HUES48 (cell line): Measurements from ENCODE around the gene SEZ6L.
A peak's percentile ranks its signal among the peaks of the same experiment; 100 is the strongest.
"Not testable (repeated sequence)": the region's sequence is repeated elsewhere in the genome, so short reads cannot be mapped to it uniquely, and the experiment has no call there.

Source experiments
- H3K27ac ChIP-seq: one replicate; pipeline ENCODE4 v1.7.0; 2013; ENCODE audit warnings: low read depth, low read length, inconsistent platforms
- H3K27me3 ChIP-seq: 2 replicates; pipeline ENCODE4 v1.6.1; 2013; ENCODE audit warnings: mild to moderate bottlenecking, low read length; ENCODE audit not compliant: control insufficient read depth, insufficient read depth
- H3K36me3 ChIP-seq: 2 replicates; pipeline ENCODE4 v1.6.1; 2013; ENCODE audit warnings: low read length; ENCODE audit not compliant: control insufficient read depth, insufficient read depth
- H3K4me1 ChIP-seq: 2 replicates; pipeline ENCODE4 v1.6.1; 2013; ENCODE audit warnings: mild to moderate bottlenecking, low read length; ENCODE audit not compliant: control insufficient read depth, insufficient read depth
- H3K4me3 ChIP-seq: 2 replicates; pipeline ENCODE4 v1.5.1; 2013; ENCODE audit warnings: mild to moderate bottlenecking, low read depth, low read length
- H3K9ac ChIP-seq: 2 replicates; pipeline ENCODE4 v1.6.1; 2013; ENCODE audit warnings: mild to moderate bottlenecking, low read depth, low read length, moderate library complexity
- H3K9me3 ChIP-seq: 2 replicates; pipeline ENCODE4 v1.6.1; 2013; ENCODE audit warnings: low read length; ENCODE audit not compliant: control insufficient read depth, insufficient read depth

Gene SEZ6L

GRCh38 chr22:26404851-26405421 is 235.7 kb downstream of the SEZ6L start:
- peak overlapping the region; percentile 74 for H3K27ac ChIP-seq
- H3K9ac ChIP-seq = no peak overlapping the region

GRCh38 chr22:26406118-26406517 is 236.9 kb downstream of the SEZ6L start:
- Histone ChIP-seq H3K4me1 (peaks cover 8% of the 10 kb centered on the region; the same call in 1 of the 2 replicates), H3K9me3 (no peaks in the 10 kb centered on the region), H3K4me3 (no peak overlapping the region), H3K27me3 (no peaks in the 10 kb centered on the region), H3K9ac (no peak overlapping the region), H3K27ac (no peak overlapping the region), H3K36me3 (no peaks in the 10 kb centered on the region)

More at GRCh38 chr22:26404851-26405421, 235.7 kb downstream of the SEZ6L start:
- Histone ChIP-seq H3K9me3 (no peaks in the 10 kb centered on the region), H3K4me1 (peaks cover 8% of the 10 kb centered on the region; the same call in 1 of the 2 replicates), H3K36me3 (no peaks in the 10 kb centered on the region), H3K4me3 (no peak overlapping the region), H3K27me3 (no peaks in the 10 kb centered on the region)

GRCh38 chr22:26408562-26409220 is 239.4 kb downstream of the SEZ6L start:
- not testable (repeated sequence) for H3K27me3 ChIP-seq, H3K9ac ChIP-seq, H3K27ac ChIP-seq, H3K9me3 ChIP-seq, H3K36me3 ChIP-seq, H3K4me1 ChIP-seq, H3K4me3 ChIP-seq

- H3K27me3 ChIP-seq = no peaks in the 10 kb centered on the region; the same call in 1 of the 2 replicates
- H3K9ac ChIP-seq = no peak overlapping the region
- H3K36me3 ChIP-seq = no peaks in the 10 kb centered on the region
- no peaks in the 10 kb centered on the region for H3K9me3 ChIP-seq
- no peak overlapping the region for H3K27ac ChIP-seq
- peaks cover 5% of the 10 kb centered on the region; the same call in 1 of the 2 replicates for H3K4me1 ChIP-seq
- no peak overlapping the region for H3K4me3 ChIP-seq
These were observed 240.6 kb downstream of the SEZ6L start for GRCh38 chr22:26409719-26410335.

- Histone ChIP-seq H3K36me3 (no peaks in the 10 kb centered on the region), H3K27ac (no peak overlapping the region), H3K27me3 (no peaks in the 10 kb centered on the region; the same call in 1 of the 2 replicates), H3K4me3 (no peak overlapping the region), H3K9ac (no peak overlapping the region), H3K4me1 (no peaks in the 10 kb centered on the region), H3K9me3 (no peaks in the 10 kb centered on the region)
These were observed 241.1 kb downstream of the SEZ6L start for GRCh38 chr22:26410386-26410785.

- Histone ChIP-seq H3K9me3 (no peaks in the 10 kb centered on the region), H3K36me3 (no peaks in the 10 kb centered on the region), H3K27me3 (no peaks in the 10 kb centered on the region; the same call in 1 of the 2 replicates)
These were observed 245.1 kb downstream of the SEZ6L start for GRCh38 chr22:26414347-26414746.

GRCh38 chr22:26416256-26416655 is 247.0 kb downstream of the SEZ6L start:
- Histone ChIP-seq H3K4me3 (no peak overlapping the region), H3K9me3 (no peaks in the 10 kb centered on the region), H3K36me3 (no peaks in the 10 kb centered on the region), H3K27ac (no peak overlapping the region), H3K4me1 (peaks cover 10% of the 10 kb centered on the region), H3K9ac (no peak overlapping the region), H3K27me3 (no peaks in the 10 kb centered on the region; the same call in 1 of the 2 replicates)

More at GRCh38 chr22:26414347-26414746, 245.1 kb downstream of the SEZ6L start:
- H3K4me1 ChIP-seq = peaks cover 5% of the 10 kb centered on the region; the same call in 1 of the 2 replicates
- H3K9ac ChIP-seq = no peak overlapping the region
- no peak overlapping the region for H3K27ac ChIP-seq
- H3K4me3 ChIP-seq = no peak overlapping the region

- Histone ChIP-seq H3K27ac (peak overlapping the region; percentile 48), H3K4me3 (no peak overlapping the region), H3K36me3 (no peaks in the 10 kb centered on the region), H3K27me3 (no peaks in the 10 kb centered on the region; the same call in 1 of the 2 replicates), H3K4me1 (peaks cover 10% of the 10 kb centered on the region), H3K9ac (no peak overlapping the region), H3K9me3 (no peaks in the 10 kb centered on the region)
These were observed 247.5 kb downstream of the SEZ6L start for GRCh38 chr22:26416670-26417276.

- peaks cover 10% of the 10 kb centered on the region for H3K4me1 ChIP-seq
- no peak overlapping the region for H3K9ac ChIP-seq
- no peaks in the 10 kb centered on the region for H3K27me3 ChIP-seq
- no peak overlapping the region for H3K4me3 ChIP-seq
- no peaks in the 10 kb centered on the region for H3K36me3 ChIP-seq
- H3K9me3 ChIP-seq = no peaks in the 10 kb centered on the region
- peak overlapping the region; percentile 48 for H3K27ac ChIP-seq
These were observed 248.1 kb downstream of the SEZ6L start for GRCh38 chr22:26417406-26417805.

GRCh38 chr22:26418620-26419019 is 249.4 kb downstream of the SEZ6L start:
- Histone ChIP-seq H3K4me1 (peaks cover 10% of the 10 kb centered on the region), H3K27ac (no peak overlapping the region), H3K27me3 (no peaks in the 10 kb centered on the region), H3K9ac (no peak overlapping the region), H3K4me3 (no peak overlapping the region), H3K36me3 (no peaks in the 10 kb centered on the region), H3K9me3 (no peaks in the 10 kb centered on the region)

- H3K36me3 ChIP-seq = no peaks in the 10 kb centered on the region
These were observed 257.7 kb downstream of the SEZ6L start for GRCh38 chr22:26426924-26427323.

More at GRCh38 chr22:26426924-26427323, 257.7 kb downstream of the SEZ6L start:
- Histone ChIP-seq H3K27ac (no peak overlapping the region), H3K4me1 (peaks cover 9% of the 10 kb centered on the region; the same call in 1 of the 2 replicates), H3K4me3 (no peak overlapping the region), H3K9me3 (no peaks in the 10 kb centered on the region), H3K27me3 (peaks cover 21% of the 10 kb centered on the region), H3K9ac (no peak overlapping the region)
